GM12801 (cell line): Measurements from ENCODE around the gene CNTFR.

Experiments used
- CTCF ChIP-seq: IDR thresholded peaks from one replicate; pipeline ENCODE4 v1.5.1; 2011; ENCODE audit warnings: control low read depth; ENCODE audit not compliant: insufficient read length; ENCODE audit errors: extremely low read depth

CNTFR gene

GRCh38 chr9:34514401-34514800 is 75.1 kb downstream of the CNTFR start:
- no peak for TF ChIP-seq CTCF

- no peak for TF ChIP-seq CTCF
Measured at GRCh38 chr9:34513567-34514214, 75.8 kb downstream of the CNTFR start.

GRCh38 chr9:34512131-34513078 is 77.1 kb downstream of the CNTFR start:
- no peak for TF ChIP-seq CTCF

- TF ChIP-seq CTCF, result no peak
Measured at GRCh38 chr9:34510497-34511468, 78.7 kb downstream of the CNTFR start.

GRCh38 chr9:34508951-34509350 is 80.6 kb downstream of the CNTFR start:
- no peak for TF ChIP-seq CTCF

- TF ChIP-seq CTCF, result no peak
Measured at GRCh38 chr9:34508463-34508862, 81.1 kb downstream of the CNTFR start.

GRCh38 chr9:34507966-34508365 is 81.6 kb downstream of the CNTFR start:
- TF ChIP-seq CTCF, result no peak
